B cell (primary cell): ENCODE data around the gene MPPED2. TPM values are rescaled to one million over a fixed set of nuclear protein-coding genes. Genes with fewer than 3 reads are reported as not detected.

Source experiments
- ATAC-seq: fragments of 200-7000 bp; cut with Tn5 transposase; one replicate; pipeline ENCODE4 v1.10.0; 2021; ENCODE audit warnings: low read depth, mild to moderate bottlenecking, moderate number of reproducible peaks, moderate library complexity
- CTCF ChIA-PET: fragments of 350-600 bp; sonication (Branson Sonifier 250); formaldehyde crosslinking; loops from one replicate; lab custom pipeline; 2021; ENCODE audit warnings: antibody characterized with exemption, inconsistent platforms; lab: Charles Lee
- POLR2A ChIA-PET: fragments of 350-600 bp; sonication (Branson Sonifier 250); formaldehyde crosslinking; loops from one replicate; lab custom pipeline; 2021; ENCODE audit warnings: antibody characterized with exemption; lab: Charles Lee
- DNase-seq: peaks from one replicate; pipeline ENCODE4 v3.0.0; 2013
- H2AFZ ChIP-seq: 2 replicates; pipeline ENCODE4 v1.6.1; 2012; ENCODE audit warnings: mild to moderate bottlenecking, low read depth, low read length; ENCODE audit not compliant: insufficient read depth, poor library complexity, severe bottlenecking
- H3K27ac ChIP-seq, 2 donors: 1 replicate in 1 of 2; 2 replicates in 1 of 2; pipeline ENCODE4 v1.5.1; 2012 to 2013; ENCODE audit warnings: low read length in 2 of 2, mild to moderate bottlenecking in 2 of 2, moderate library complexity in 1 of 2
- H3K27me3 ChIP-seq, 4 experiments: fragments of 200-600 bp in 1 of 4; sonication (generic) in 1 of 4; replicated peaks in 1 of 4; 1 replicate in 2 of 4; 2 replicates in 2 of 4; pipeline versions ENCODE4 v1.6.1 to v1.7.0; 2013 to 2016; ENCODE audit warnings: low read length in 3 of 4, mild to moderate bottlenecking in 2 of 4, mixed read lengths in 1 of 4, moderate library complexity in 1 of 4; ENCODE audit not compliant: insufficient read depth in 4 of 4, control insufficient read depth in 3 of 4; ENCODE audit errors: control extremely low read depth in 1 of 4
- H3K36me3 ChIP-seq, 2 experiments: replicated peaks in 1 of 2; 1 replicate in 1 of 2; 2 replicates in 1 of 2; pipeline versions ENCODE4 v1.6.1 to v1.7.1; 2013; ENCODE audit warnings: low read length in 1 of 2; ENCODE audit not compliant: insufficient read depth in 2 of 2, control insufficient read depth in 1 of 2; ENCODE audit errors: control extremely low read depth in 1 of 2, extremely low read depth in 1 of 2
- H3K4me1 ChIP-seq, 2 donors: fragments of 200-600 bp in 1 of 2; sonication (generic) in 1 of 2; 1 replicate in 1 of 2; 2 replicates in 1 of 2; pipeline versions ENCODE4 v1.5.1 to v1.6.1; 2013 to 2017; ENCODE audit warnings: low read length in 2 of 2; ENCODE audit not compliant: control insufficient read depth in 2 of 2, insufficient read depth in 2 of 2
- H3K4me2 ChIP-seq: replicated peaks from 2 replicates; pipeline ENCODE3; 2012; ENCODE audit warnings: mild to moderate bottlenecking, low read depth, low read length; ENCODE audit not compliant: poor library complexity, severe bottlenecking
- H3K4me3 ChIP-seq, 5 experiments: fragments of 200-600 bp in 1 of 5; sonication (generic) in 1 of 5; 1 replicate in 3 of 5; 2 replicates in 2 of 5; pipeline versions ENCODE4 v1.5.1 to v1.7.0; 2011 to 2016; ENCODE audit warnings: low read length in 4 of 5, mild to moderate bottlenecking in 4 of 5, low read depth in 2 of 5, control low read depth in 1 of 5, moderate library complexity in 1 of 5; ENCODE audit not compliant: insufficient read depth in 1 of 5; ENCODE audit errors: control extremely low read depth in 1 of 5, extremely low read depth in 1 of 5
- H3K79me2 ChIP-seq: fragments of 200-600 bp; sonication (generic); one replicate; pipeline ENCODE4 v1.6.0; 2016; ENCODE audit warnings: low read length; ENCODE audit not compliant: control insufficient read depth, insufficient read depth
- H3K9ac ChIP-seq: fragments of 200-600 bp; sonication (generic); 2 replicates; pipeline ENCODE4 v1.6.1; 2017; ENCODE audit warnings: mild to moderate bottlenecking, low read length, moderate library complexity
- H3K9me3 ChIP-seq, 3 donors: one replicate each; pipeline versions ENCODE4 v1.6.1 to v1.7.1; 2013; ENCODE audit warnings: low read length in 2 of 3; ENCODE audit not compliant: control insufficient read depth in 2 of 3, insufficient read depth in 1 of 3; ENCODE audit errors: control extremely low read depth in 1 of 3
- H4K20me1 ChIP-seq: 2 replicates; pipeline ENCODE4 v1.6.0; 2012; ENCODE audit warnings: mild to moderate bottlenecking, low read length; ENCODE audit not compliant: insufficient read depth, control insufficient read depth, poor library complexity, severe bottlenecking
- H3K27ac Mint-ChIP-seq: one replicate; pipeline ENCODE4 v1.8.0; 2021; ENCODE audit warnings: mixed read lengths
- H3K27me3 Mint-ChIP-seq: one replicate; pipeline ENCODE4 v1.8.0; 2021; ENCODE audit warnings: mixed read lengths
- H3K4me1 Mint-ChIP-seq: one replicate; pipeline ENCODE4 v1.8.0; 2021; ENCODE audit warnings: mixed read lengths
- H3K4me3 Mint-ChIP-seq: one replicate; pipeline ENCODE4 v1.8.0; 2021; ENCODE audit warnings: mixed read lengths
- H3K9me3 Mint-ChIP-seq: one replicate; pipeline ENCODE4 v1.8.0; 2022; ENCODE audit warnings: mixed read lengths; ENCODE audit not compliant: insufficient read depth
- EZH2 ChIP-seq: IDR thresholded peaks from 2 replicates; pipeline ENCODE4 v1.6.1; 2012; ENCODE audit warnings: borderline replicate concordance, low read depth, mild to moderate bottlenecking, moderate library complexity, low read length; ENCODE audit not compliant: insufficient read depth, poor library complexity, severe bottlenecking
- WGBS: methylation state at CpG from one replicate; pipeline ENCODE4 v1.1.5; 2013; ENCODE audit warnings: missing lambda C conversion rate; ENCODE audit not compliant: insufficient coverage; 5-methylcytosine and 5-hydroxymethylcytosine counted together
- intact Hi-C: fragments of 100-400 bp; cut with micrococcal nuclease; formaldehyde crosslinking; loops from one replicate; pipeline ENCODE4 v1.10.0; 2022
- polyA plus RNA-seq: library from polyadenylated mRNA; depleted of rRNA; stranded (reverse); fragments of >200 nt; gene quantifications from 2 replicates; pipeline ENCODE4 v1.2.3, GENCODE V29; 2012
- total RNA-seq, 2 donors: library from RNA; stranded (reverse); fragments of 120-200 nt in 1 of 2; gene quantifications; 1 replicate in 1 of 2; 2 replicates in 1 of 2; pipeline versions ENCODE4 v1.2.3 to v1.2.4, GENCODE V29; 2013 to 2022
- TF ChIP-seq, protein P1 (sequence below): fragments of 200-600 bp; IDR thresholded peaks from one replicate; pipeline ENCODE4 v1.8.0; 2022; ENCODE audit warnings: antibody characterized with exemption, mild to moderate bottlenecking

Gene MPPED2
- total and polyA plus RNA-seq, 2 donors (not counting 1 experiment from before 2014, with no cell fraction given), result 0.70 to 1.1 TPM

- H3K4me2 ChIP-seq, result no peak overlapping the region
- no peak for ATAC-seq
- no CpG with 5 or more reads among the region's 3 CpGs for WGBS
- no peaks in the 10 kb centered on the region for H3K36me3 ChIP-seq
- Mint-ChIP-seq H3K27ac (no peak overlapping the region), H3K4me3 (no peak overlapping the region), H3K9me3 (no peaks in the 10 kb centered on the region), H3K27me3 (peaks cover 5% of the 10 kb centered on the region), H3K4me1 (no peaks in the 10 kb centered on the region)
- H3K9ac ChIP-seq, result no peak overlapping the region
- no peaks in the 10 kb centered on the region for H4K20me1 ChIP-seq
- H3K4me1 ChIP-seq, result no peaks in the 10 kb centered on the region
- H3K27me3 ChIP-seq, result no peaks in the 10 kb centered on the region
- H3K9me3 ChIP-seq, result no peaks in the 10 kb centered on the region
- no peak overlapping the region for H3K4me3 ChIP-seq
- H2AFZ ChIP-seq, result no peak overlapping the region
- H3K27ac ChIP-seq, result no peak overlapping the region
- CTCF ChIA-PET, result no interaction called here
- POLR2A ChIA-PET, result no interaction called here
- no peak for TF ChIP-seq EZH2
- TF ChIP-seq, protein P1, sequence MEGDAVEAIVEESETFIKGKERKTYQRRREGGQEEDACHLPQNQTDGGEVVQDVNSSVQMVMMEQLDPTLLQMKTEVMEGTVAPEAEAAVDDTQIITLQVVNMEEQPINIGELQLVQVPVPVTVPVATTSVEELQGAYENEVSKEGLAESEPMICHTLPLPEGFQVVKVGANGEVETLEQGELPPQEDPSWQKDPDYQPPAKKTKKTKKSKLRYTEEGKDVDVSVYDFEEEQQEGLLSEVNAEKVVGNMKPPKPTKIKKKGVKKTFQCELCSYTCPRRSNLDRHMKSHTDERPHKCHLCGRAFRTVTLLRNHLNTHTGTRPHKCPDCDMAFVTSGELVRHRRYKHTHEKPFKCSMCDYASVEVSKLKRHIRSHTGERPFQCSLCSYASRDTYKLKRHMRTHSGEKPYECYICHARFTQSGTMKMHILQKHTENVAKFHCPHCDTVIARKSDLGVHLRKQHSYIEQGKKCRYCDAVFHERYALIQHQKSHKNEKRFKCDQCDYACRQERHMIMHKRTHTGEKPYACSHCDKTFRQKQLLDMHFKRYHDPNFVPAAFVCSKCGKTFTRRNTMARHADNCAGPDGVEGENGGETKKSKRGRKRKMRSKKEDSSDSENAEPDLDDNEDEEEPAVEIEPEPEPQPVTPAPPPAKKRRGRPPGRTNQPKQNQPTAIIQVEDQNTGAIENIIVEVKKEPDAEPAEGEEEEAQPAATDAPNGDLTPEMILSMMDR, result no peak
- intact Hi-C loops, result no loop called here
- no peaks in the 10 kb centered on the region for H3K79me2 ChIP-seq
- no peak for DNase-seq
Measured at GRCh38 chr11:30388957-30389356, 197.2 kb downstream of the MPPED2 start.

GRCh38 chr11:30387891-30388861 is 198.0 kb downstream of the MPPED2 start:
- Histone ChIP-seq H3K4me1 (no peaks in the 10 kb centered on the region), H3K4me3 (no peak overlapping the region), H4K20me1 (no peaks in the 10 kb centered on the region), H3K9ac (no peak overlapping the region), H3K4me2 (no peak overlapping the region), H3K9me3 (no peaks in the 10 kb centered on the region), H3K27ac (no peak overlapping the region), H3K27me3 (no peaks in the 10 kb centered on the region), H3K36me3 (no peaks in the 10 kb centered on the region), H3K79me2 (no peaks in the 10 kb centered on the region), H2AFZ (no peak overlapping the region)
- H3K4me3 Mint-ChIP-seq, result no peak overlapping the region
- TF ChIP-seq, protein P1, result no peak
- TF ChIP-seq EZH2, result no peak
- CTCF ChIA-PET, result no interaction called here
- no peak for DNase-seq
- H3K27me3 Mint-ChIP-seq, result peaks cover 5% of the 10 kb centered on the region
- no peak overlapping the region for H3K27ac Mint-ChIP-seq
- ATAC-seq, result no peak
- H3K4me1 Mint-ChIP-seq, result no peaks in the 10 kb centered on the region
- POLR2A ChIA-PET, result no interaction called here
- intact Hi-C loops, result no loop called here
- 93% methylated on average over 16 of the region's 19 CpGs for WGBS
- H3K9me3 Mint-ChIP-seq, result no peaks in the 10 kb centered on the region
